GM18507 (cell line): Measurements from ENCODE around the gene TKFC.
"Not testable (repeated sequence)": the region's sequence is repeated elsewhere in the genome, so short reads cannot be mapped to it uniquely, and the experiment has no call there.

ENCODE experiments used
- DNase-seq: peaks from one replicate; pipeline ENCODE4 v3.0.0; 2011; ENCODE audit warnings: low read depth; ENCODE audit not compliant: insufficient read length; ENCODE audit errors: extremely low spot score
- FAIRE-seq: peaks from 2 replicates; lab custom pipeline; 2011; peaks lifted over from hg19 to GRCh38; lab: Jason Lieb, UNC

Gene TKFC

GRCh38 chr11:61361741-61362541, 28.9 kb downstream of the TKFC start, which contains the start of the genes CYB561A3 and TMEM138:
Gene CYB561A3 (minus strand): TSS chr11:61361882. CDS start chr11:61356713, 5,169 bp downstream.
Gene TMEM138 (plus strand): TSS chr11:61362374. CDS start chr11:61364391, 2,017 bp downstream.
- DNase-seq (peak; percentile 76), FAIRE-seq (peak; percentile 78)

DNA sequence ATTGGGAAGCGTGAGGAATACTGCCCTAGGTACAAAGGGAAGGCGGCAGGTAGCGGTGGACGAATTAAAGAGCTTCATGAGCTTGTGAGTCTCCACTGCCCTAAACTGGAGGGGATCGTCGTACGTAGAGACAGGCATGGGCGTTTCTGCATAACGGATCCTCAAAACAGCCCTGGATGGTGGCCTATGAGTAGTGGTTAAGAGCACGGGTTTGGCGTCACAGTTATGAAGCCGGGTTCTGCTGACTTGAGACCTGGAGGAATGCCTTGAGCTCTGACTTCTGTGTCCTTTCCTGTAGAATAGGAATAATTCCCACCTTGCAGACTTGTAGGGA, 29.5 kb downstream of the TKFC start:
- no peak for DNase-seq
- no peak for FAIRE-seq

DNA sequence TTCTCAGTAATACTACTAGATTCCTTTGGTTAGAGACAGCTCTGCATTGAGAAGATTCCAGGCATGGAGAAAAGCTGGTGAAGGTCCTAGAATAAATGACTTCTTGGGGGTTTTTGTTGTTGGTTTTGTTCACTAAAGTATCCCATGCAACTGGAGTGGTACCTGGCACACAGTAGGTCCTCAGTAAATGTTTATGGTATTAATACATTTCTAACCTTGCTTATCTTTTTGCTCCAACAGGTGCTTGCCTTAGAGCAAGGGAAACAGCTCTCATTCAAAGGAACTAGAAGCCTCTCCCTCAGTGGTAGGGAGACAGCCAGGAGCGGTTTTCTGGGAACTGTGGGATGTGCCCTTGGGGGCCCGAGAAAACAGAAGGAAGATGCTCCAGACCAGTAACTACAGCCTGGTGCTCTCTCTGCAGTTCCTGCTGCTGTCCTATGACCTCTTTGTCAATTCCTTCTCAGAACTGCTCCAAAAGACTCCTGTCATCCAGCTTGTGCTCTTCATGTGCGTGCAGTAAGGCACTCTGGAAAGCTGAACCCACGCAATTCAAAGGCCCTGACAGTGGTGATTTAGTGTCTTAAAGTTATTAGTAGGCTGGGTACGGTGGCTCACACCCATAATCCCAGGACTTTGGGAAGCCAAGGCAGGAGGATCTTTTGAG, 31.1 kb downstream of the TKFC start:
- FAIRE-seq (no peak), DNase-seq (no peak)

DNA sequence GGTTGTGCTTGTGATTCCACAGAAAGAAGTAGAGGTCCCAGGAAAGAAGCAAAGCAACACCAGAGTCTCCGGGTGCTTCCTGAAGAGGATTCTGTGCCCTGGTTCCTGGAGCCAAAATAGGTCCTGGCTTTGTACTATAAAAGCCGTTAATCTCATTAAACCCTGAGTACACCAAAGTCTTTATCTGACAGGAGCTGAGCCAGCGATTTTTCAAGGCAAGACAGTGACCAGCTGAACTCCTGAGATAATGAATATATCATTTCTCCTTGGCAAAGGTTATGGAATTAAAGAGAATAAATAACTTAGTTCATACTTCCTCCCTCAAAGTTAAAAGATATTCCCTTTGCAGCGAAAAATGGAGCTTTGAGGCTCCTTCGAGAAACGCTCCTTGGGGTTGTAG, 34.4 kb downstream of the TKFC start:
- no peak for DNase-seq
- FAIRE-seq, result no peak

DNA sequence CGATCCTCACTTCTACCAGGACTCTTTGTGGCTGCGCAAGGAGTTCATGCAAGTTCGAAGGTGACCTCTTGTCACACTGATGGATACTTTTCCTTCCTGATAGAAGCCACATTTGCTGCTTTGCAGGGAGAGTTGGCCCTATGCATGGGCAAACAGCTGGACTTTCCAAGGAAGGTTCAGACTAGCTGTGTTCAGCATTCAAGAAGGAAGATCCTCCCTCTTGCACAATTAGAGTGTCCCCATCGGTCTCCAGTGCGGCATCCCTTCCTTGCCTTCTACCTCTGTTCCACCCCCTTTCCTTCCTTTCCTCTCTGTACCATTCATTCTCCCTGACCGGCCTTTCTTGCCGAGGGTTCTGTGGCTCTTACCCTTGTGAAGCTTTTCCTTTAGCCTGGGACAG, 35.6 kb downstream of the TKFC start:
- FAIRE-seq, result no peak

GRCh38 chr11:61369372-61370348, 36.6 kb downstream of the TKFC start:
- FAIRE-seq (no peak), DNase-seq (no peak)

More for the DNA sequence above, 35.6 kb downstream of the TKFC start:
- DNase-seq, result no peak

DNA sequence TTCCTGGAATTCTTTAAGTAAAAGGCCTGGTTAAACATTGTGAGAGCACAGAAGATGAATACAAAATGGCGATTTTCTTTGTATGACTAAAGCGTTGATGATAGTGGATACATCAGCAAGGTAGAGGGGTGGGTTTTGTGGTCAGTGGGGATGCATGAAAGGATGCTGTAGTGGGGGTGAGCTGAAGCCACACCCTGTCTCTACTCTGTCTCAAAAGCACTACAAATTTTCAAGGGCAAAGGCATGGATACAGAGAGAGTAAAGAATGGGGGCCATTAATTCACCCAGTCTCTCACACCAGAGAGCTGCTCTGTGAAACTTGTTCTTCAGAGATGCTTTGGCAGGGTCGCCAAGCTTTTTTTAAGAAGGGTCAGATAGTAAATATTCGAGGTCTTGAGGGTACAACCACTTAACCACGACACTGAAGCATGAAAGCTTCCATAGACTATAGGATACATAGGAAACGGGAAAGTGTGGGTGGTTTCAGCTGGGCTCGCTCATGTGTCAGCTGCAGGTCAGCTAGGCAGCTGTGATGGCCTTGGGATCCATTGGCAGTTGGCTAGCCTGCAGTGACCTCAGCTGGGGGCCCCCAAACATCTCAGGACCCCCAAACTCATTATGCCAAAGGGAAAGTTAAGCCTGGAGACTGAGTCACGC, 37.4 kb downstream of the TKFC start:
- FAIRE-seq (no peak), DNase-seq (no peak)

GRCh38 chr11:61372659-61373420, 39.8 kb downstream of the TKFC start:
- no peak for DNase-seq
- FAIRE-seq, result no peak

GRCh38 chr11:61375761-61376108, 42.7 kb downstream of the TKFC start:
- DNase-seq (no peak), FAIRE-seq (no peak)

DNA sequence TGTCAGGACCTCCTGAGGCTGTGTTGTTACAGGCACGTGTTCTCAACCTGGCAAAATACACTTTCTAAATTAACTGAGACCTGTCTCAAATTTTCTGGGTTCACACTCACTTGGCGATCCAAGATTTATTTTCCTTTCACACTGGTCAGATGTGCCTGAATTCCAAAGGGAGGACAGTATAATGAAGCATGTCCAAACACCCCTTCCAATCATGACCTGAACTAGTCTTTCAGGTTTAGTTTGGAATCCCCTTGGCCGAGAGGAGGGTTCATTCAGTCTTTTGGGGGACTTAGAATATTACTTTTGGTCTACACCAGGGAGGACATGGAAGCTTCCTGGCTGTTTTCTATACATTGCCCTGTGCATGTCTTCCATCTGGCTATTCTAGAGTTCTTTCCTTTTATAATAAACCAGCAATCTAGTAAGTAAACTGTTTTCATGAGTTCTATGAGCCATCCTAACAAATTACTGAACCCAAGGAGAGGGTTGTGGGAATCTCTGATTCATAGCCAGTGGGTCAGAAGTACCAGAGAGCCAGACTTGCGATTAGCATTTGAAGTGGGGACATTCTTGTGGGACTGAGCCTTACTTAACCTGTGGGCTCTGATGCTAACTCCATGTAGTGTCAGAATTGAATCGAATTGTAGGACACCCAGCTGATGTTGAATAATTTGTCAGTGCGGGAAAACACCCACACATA, 44.6 kb downstream of the TKFC start:
- FAIRE-seq, result no peak
- DNase-seq, result no peak

DNA sequence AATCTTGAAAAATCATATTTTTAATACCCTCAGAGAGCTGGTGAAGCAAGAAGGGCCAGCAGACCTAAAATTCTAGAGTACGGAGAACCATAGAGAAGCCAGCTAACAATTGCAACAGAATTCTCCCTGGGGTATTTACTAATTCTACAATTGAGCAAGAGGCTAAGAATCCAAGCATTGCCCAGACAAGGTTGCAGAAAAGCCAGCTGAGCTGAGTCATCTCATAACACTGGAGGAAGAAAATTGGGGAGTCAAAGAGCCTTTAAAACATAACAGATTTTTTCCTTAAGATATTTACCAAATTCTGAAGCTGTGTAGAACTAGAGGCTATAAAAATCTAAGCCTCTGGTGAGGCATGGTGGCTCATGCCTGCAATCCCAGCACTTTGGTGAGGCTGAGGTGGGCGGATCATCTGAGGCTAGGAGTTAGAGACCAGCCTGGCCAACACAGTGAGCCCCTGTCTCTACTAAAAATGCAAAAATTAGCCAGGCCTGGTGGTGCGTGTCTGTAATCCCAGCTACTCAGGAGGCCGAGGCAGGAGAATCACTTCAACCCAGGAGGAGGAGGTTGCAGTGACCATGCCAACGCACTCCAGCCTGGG, 45.8 kb downstream of the TKFC start:
- no peak for DNase-seq
- no peak for FAIRE-seq

GRCh38 chr11:61380884-61381283, 47.9 kb downstream of the TKFC start:
- FAIRE-seq (no peak), DNase-seq (no peak)

DNA sequence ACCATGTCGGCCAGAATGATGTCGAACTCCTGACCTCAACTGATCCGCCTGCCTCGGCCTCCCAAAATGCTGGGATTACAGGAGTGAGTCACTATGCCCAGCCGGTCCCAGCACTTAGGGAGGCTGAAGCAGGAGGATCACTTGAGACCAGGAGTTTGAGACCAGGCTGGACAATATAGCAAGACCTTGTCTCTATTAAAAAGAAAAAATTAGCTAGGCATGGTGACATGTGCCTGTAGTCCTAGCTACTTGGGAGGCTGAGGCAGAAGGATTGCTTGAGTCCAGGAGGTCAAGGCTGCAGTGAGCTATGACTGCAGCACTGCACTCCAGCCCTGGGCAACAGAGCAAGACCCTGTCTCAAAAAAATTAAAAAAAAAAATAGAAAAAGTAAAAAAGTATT, 50.8 kb downstream of the TKFC start:
- FAIRE-seq, DNase-seq: not testable (repeated sequence)

DNA sequence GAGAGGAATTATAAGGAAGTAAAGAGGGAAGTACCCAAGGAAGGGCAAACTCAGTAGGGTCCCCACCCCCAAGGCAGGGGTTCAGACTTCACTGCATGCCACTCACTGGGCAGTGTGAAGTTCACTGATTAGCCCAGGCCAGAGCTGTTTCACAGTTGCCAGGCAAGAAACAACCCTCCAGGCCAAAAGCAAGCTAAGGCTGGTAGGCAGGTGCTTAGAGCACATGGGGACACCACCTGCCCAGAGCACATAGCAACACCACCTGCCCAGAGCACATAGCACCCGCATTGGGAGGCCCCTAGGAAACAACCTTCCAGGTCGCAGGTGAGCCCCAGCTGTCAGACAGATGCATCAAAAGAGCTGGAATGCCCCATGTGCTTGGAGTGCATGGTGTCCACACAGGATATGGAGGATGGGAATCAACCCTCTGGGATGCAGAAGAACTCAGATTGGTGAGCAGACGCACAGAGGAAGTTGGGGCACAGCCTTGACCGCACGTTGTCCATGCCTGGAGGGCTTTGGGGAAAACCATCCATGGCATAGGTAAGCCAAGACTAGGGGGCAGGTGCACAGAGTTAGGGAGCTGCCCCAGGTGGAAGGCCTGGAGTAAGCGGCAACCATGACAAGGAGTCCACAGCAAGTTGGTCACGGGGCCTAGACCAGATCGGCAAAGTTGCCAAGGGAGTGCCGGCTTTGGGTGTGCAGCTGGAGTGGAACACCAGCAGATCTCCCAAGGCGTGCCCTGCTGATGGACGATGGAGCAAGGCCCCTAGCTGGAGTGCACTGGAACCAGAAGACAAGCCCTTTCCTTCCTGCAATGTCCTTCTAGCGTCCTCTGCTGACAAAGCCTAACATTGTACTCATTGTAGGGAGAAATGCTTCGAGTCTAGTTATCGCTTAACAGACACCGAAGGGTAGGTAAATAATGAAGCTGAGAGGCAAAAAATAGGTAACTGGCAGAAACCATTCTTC, 51.5 kb downstream of the TKFC start:
- FAIRE-seq, result no peak
- no peak for DNase-seq

GRCh38 chr11:61390161-61390560, 57.1 kb downstream of the TKFC start:
- DNase-seq (no peak), FAIRE-seq (no peak)

GRCh38 chr11:61392981-61393595, 60.1 kb downstream of the TKFC start:
- FAIRE-seq, result peak; percentile 45
- no peak for DNase-seq
